Measurements from ENCODE around the gene SEC14L6. TPM values are rescaled to one million over a fixed set of nuclear protein-coding genes. Genes with fewer than 3 reads are reported as not detected.

SEC14L6 gene
- total RNA-seq, 1 donor from 2014 or later = 11.6 TPM

GRCh38 chr22:30497466-30498150 is 48.9 kb downstream of the SEC14L6 start:
- no peak overlapping the region for H3K4me3 ChIP-seq (ENCODE audit: low read depth, low read length)
- no peak for DNase-seq (ENCODE audit: low read depth)
- TF ChIP-seq CTCF (conservative IDR thresholded peaks at IDR 0.05; ENCODE audit: low read depth, low read length) = no peak

DNA sequence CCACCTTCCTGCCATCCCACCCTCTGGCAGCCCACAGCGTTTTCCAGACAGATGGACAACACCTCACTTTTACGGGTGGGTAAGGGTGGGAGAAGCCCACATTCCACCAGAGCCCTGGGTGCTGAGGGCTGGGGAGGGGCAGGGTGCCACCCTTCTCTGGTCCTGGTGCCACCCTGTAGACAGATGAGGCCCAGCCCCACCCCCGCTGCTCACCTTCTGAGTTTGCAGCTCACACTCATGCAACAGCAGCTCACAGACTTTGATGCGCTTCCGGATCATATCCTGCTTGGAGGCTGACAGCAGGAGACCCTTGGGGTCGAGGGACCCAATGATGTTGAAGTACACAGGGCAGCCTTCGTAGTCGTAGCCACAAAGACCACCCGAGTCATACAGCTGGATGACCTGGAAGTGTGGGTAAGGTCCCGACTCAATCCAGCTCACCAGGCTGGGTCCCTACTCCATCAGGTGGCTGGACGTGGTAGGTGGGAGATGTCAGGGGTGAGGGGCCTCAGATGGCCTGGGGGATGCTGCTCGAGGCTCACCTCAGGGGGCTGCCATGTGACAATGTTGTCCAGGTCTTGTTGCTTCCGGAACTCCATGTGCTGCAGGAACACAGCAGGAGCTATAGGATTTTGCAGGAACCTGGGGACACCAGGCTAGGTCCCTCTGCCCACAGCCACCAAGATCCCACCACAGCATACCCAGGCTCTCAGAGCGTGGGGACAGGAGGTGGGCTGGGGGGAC is 51.3 kb downstream of the SEC14L6 start:
- H3K4me3 ChIP-seq (ENCODE audit: low read depth, low read length) = no peak overlapping the region
- no peak for TF ChIP-seq CTCF (conservative IDR thresholded peaks at IDR 0.05; ENCODE audit: low read depth, low read length)
- no peak for DNase-seq (ENCODE audit: low read depth)

DNA sequence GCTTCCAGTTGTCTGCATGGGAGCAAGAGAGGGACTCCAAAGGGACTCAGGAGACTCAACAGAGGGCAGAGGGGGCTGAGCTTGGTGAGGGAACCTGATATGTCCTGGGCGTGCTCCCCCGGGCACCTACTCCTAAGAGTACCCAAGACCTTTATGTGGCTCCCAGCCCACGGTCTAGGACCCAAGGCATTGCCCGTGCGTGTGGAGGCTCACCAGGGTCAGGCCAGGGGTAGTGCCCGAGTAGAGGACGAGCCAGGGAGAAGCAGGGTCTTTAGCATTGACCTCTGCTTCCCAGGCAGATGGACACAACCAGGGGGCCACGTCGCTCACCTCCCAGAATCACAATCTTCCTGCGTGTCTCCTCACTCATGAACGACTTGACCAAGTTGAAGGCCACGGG is 54.4 kb downstream of the SEC14L6 start:
- DNase-seq (ENCODE audit: low read depth) = no peak
- no peak overlapping the region for H3K4me3 ChIP-seq (ENCODE audit: low read depth, low read length)
- no peak for TF ChIP-seq CTCF (conservative IDR thresholded peaks at IDR 0.05; ENCODE audit: low read depth, low read length)

DNA sequence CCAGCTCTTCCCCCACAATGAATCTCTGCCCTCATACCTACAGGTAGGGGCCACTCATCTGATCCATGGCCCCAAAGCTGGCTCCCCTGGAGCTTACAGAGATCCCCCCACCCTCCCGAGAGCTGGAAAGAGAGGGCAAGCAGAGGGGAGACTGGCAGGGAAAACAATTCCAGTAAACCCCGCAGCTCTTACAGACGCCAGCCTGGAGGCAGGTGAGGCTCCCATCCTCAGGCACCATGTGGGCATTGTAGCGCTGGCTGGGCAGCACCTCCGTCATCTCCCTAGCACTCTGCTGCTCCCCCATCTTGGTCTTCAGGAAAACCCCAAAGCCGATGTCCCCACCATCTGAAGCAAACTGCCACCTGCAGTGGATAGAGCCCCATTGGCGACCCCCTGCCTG is 55.2 kb downstream of the SEC14L6 start:
- no peak for DNase-seq (ENCODE audit: low read depth)
- no peak for TF ChIP-seq CTCF (conservative IDR thresholded peaks at IDR 0.05; ENCODE audit: low read depth, low read length)
- H3K4me3 ChIP-seq (ENCODE audit: low read depth, low read length) = no peak overlapping the region

- H3K4me3 ChIP-seq (ENCODE audit: low read depth, low read length) = no peak overlapping the region
- no peak for DNase-seq (ENCODE audit: low read depth)
- no peak for TF ChIP-seq CTCF (conservative IDR thresholded peaks at IDR 0.05; ENCODE audit: low read depth, low read length)
Observed at GRCh38 chr22:30490399-30490798, 56.1 kb downstream of the SEC14L6 start.

DNA sequence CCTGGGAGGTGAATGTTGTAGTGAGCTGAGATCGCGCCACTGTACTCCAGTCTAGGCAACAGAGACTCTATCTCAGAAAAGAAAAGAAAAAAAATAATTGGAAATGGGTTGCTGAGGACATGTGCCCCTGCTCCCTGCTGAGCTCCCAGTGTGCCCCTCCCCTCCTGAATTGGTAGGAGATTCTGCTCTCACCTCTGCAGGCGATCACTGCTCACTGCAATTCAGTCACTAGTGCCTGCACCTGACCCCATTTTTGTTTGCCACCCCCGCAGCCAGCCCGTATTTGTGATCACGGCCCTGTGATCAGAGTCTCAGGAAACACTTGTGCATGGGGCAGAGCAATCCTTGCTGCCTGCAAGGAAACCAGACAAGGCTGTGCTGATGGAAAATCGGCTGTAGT is 58.4 kb downstream of the SEC14L6 start:
- TF ChIP-seq CTCF (conservative IDR thresholded peaks at IDR 0.05; ENCODE audit: low read depth, low read length) = no peak
- H3K4me3 ChIP-seq (ENCODE audit: low read depth, low read length) = no peak overlapping the region
- no peak for DNase-seq (ENCODE audit: low read depth)
